BLaER1 (cell line): ENCODE measurements around the gene PTPRO.

ENCODE experiments used
- H3K27ac ChIP-seq: shearing (Covaris generic); formaldehyde crosslinking; 2 replicates; pipeline ENCODE4 v1.8.1; 2022
- H3K27me3 ChIP-seq: shearing (Covaris generic); formaldehyde crosslinking; 2 replicates; pipeline ENCODE4 v1.8.1; 2022
- H3K36me3 ChIP-seq: shearing (Covaris generic); formaldehyde crosslinking; 2 replicates; pipeline ENCODE4 v1.8.1; 2022
- H3K4me1 ChIP-seq: shearing (Covaris generic); formaldehyde crosslinking; 2 replicates; pipeline ENCODE4 v1.8.1; 2022
- H3K4me2 ChIP-seq: shearing (Covaris generic); formaldehyde crosslinking; 2 replicates; pipeline ENCODE4 v1.8.1; 2022
- H3K4me3 ChIP-seq: shearing (Covaris generic); formaldehyde crosslinking; 2 replicates; pipeline ENCODE4 v1.8.1; 2022
- H3K9ac ChIP-seq: shearing (Covaris generic); formaldehyde crosslinking; 2 replicates; pipeline ENCODE4 v1.8.1; 2022
- H3K9me3 ChIP-seq: shearing (Covaris generic); formaldehyde crosslinking; 2 replicates; pipeline ENCODE4 v1.8.1; 2022
- H4K20me1 ChIP-seq: shearing (Covaris generic); formaldehyde crosslinking; 2 replicates; pipeline ENCODE4 v1.8.1; 2022
- Cebpa-rat ChIP-seq: shearing (Covaris generic); IDR thresholded peaks from 2 replicates; pipeline ENCODE4 v1.8.1; 2022

Gene PTPRO

DNA sequence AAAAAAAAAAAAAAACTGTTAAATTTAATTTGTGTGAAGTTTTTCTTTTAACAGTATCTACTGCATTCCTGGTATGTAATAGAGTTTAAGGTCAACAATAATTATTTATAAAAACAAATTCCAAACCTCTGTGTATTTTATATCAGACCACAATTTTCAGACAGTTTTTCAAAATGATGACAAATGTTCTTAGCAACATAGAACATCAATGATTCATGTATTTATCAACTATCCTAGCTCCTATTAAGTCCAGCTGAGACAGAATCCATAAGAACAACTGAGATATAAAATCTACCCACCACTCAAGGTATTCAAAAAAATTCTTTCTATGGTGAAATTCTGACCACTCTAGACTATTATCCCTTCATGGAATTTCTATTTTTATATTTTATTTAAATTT, 322.4 kb downstream of the PTPRO start:
- H3K36me3 ChIP-seq = no peaks in the 10 kb centered on the region
- no peak overlapping the region for H3K9ac ChIP-seq
- no peaks in the 10 kb centered on the region for H3K27me3 ChIP-seq
- no peak overlapping the region for H3K4me3 ChIP-seq
- no peaks in the 10 kb centered on the region for H4K20me1 ChIP-seq
- H3K9me3 ChIP-seq = no peaks in the 10 kb centered on the region
- H3K4me2 ChIP-seq = no peak overlapping the region
- no peak overlapping the region for H3K27ac ChIP-seq
- no peaks in the 10 kb centered on the region for H3K4me1 ChIP-seq
- TF ChIP-seq Cebpa-rat = no peak

DNA sequence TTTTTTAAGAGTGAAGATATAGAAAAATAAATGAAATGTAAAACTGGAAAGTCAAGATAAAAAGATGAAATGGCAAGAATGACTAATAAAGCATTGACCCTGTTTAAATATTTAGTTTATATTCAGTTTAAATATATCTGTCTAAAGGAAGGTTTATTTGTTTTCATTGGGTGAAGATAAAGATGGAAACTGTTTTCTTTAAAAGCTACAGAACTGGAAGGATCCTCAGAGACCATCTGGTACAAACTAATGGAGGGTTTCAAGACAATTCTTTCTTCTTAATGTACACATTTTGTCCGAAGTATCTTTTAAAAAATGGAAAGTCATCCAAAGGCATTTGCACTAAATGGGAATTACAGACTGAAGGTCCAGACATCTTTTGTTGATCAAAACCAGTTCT, 324.3 kb downstream of the PTPRO start:
- H3K27me3 ChIP-seq = no peaks in the 10 kb centered on the region
- H3K9me3 ChIP-seq = no peaks in the 10 kb centered on the region
- H4K20me1 ChIP-seq = no peaks in the 10 kb centered on the region
- H3K36me3 ChIP-seq = no peaks in the 10 kb centered on the region
- H3K4me1 ChIP-seq = no peaks in the 10 kb centered on the region
- no peak overlapping the region for H3K9ac ChIP-seq
- no peak for TF ChIP-seq Cebpa-rat
- H3K27ac ChIP-seq = no peak overlapping the region
- H3K4me3 ChIP-seq = no peak overlapping the region
- no peak overlapping the region for H3K4me2 ChIP-seq
